HL-60 (cell line): ENCODE measurements around the gene PELI2.

ENCODE experiments used
- GABPA ChIP-seq: IDR thresholded peaks from 2 replicates; pipeline ENCODE4 v1.6.1; 2012; ENCODE audit warnings: low read depth
- POLR2AphosphoS5 ChIP-seq: IDR thresholded peaks from 2 replicates; pipeline ENCODE4 v1.6.1; 2012; ENCODE audit warnings: low read depth
- SPI1 ChIP-seq: IDR thresholded peaks from 2 replicates; pipeline ENCODE4 v1.6.1; 2012; ENCODE audit warnings: low read depth, mild to moderate bottlenecking, borderline replicate concordance
- TF ChIP-seq, protein P1 (sequence below): IDR thresholded peaks from one replicate; pipeline ENCODE4 v1.5.1; 2011; ENCODE audit warnings: low read length, control low read depth, inconsistent platforms; ENCODE audit not compliant: insufficient read depth
- TF ChIP-seq, protein P2 (sequence below): IDR thresholded peaks from 2 replicates; pipeline ENCODE4 v1.6.1; 2012; ENCODE audit warnings: low read depth; ENCODE audit not compliant: insufficient replicate concordance

- TF ChIP-seq POLR2AphosphoS5 (no peak), GABPA (no peak), SPI1 (no peak)
- TF ChIP-seq, protein P1, sequence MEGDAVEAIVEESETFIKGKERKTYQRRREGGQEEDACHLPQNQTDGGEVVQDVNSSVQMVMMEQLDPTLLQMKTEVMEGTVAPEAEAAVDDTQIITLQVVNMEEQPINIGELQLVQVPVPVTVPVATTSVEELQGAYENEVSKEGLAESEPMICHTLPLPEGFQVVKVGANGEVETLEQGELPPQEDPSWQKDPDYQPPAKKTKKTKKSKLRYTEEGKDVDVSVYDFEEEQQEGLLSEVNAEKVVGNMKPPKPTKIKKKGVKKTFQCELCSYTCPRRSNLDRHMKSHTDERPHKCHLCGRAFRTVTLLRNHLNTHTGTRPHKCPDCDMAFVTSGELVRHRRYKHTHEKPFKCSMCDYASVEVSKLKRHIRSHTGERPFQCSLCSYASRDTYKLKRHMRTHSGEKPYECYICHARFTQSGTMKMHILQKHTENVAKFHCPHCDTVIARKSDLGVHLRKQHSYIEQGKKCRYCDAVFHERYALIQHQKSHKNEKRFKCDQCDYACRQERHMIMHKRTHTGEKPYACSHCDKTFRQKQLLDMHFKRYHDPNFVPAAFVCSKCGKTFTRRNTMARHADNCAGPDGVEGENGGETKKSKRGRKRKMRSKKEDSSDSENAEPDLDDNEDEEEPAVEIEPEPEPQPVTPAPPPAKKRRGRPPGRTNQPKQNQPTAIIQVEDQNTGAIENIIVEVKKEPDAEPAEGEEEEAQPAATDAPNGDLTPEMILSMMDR = no peak
- TF ChIP-seq, protein P2, sequence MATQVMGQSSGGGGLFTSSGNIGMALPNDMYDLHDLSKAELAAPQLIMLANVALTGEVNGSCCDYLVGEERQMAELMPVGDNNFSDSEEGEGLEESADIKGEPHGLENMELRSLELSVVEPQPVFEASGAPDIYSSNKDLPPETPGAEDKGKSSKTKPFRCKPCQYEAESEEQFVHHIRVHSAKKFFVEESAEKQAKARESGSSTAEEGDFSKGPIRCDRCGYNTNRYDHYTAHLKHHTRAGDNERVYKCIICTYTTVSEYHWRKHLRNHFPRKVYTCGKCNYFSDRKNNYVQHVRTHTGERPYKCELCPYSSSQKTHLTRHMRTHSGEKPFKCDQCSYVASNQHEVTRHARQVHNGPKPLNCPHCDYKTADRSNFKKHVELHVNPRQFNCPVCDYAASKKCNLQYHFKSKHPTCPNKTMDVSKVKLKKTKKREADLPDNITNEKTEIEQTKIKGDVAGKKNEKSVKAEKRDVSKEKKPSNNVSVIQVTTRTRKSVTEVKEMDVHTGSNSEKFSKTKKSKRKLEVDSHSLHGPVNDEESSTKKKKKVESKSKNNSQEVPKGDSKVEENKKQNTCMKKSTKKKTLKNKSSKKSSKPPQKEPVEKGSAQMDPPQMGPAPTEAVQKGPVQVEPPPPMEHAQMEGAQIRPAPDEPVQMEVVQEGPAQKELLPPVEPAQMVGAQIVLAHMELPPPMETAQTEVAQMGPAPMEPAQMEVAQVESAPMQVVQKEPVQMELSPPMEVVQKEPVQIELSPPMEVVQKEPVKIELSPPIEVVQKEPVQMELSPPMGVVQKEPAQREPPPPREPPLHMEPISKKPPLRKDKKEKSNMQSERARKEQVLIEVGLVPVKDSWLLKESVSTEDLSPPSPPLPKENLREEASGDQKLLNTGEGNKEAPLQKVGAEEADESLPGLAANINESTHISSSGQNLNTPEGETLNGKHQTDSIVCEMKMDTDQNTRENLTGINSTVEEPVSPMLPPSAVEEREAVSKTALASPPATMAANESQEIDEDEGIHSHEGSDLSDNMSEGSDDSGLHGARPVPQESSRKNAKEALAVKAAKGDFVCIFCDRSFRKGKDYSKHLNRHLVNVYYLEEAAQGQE = no peak
These were observed 58.3 kb downstream of the PELI2 start for GRCh38 chr14:56176530-56176929.
